Stomach (tissue), 4 donors: ENCODE measurements around the gene SPRR2D.

Experiments used
- EP300 ChIP-seq: sonication (generic); formaldehyde crosslinking; IDR thresholded peaks from one replicate; pipeline ENCODE4 v1.6.1; 2017; ENCODE audit warnings: antibody characterized with exemption
- TF ChIP-seq, protein P1 (sequence below), 7 experiments: fragments of 450-650 bp in 4 of 7; fragments of 200-600 bp in 3 of 7; sonication (generic) in 3 of 7; IDR thresholded peaks; one replicate each; pipeline ENCODE4 v1.5.1; 2016 to 2019; ENCODE audit warnings: antibody characterized with exemption in 7 of 7, control low read depth in 2 of 7, mild to moderate bottlenecking in 1 of 7

DNA sequence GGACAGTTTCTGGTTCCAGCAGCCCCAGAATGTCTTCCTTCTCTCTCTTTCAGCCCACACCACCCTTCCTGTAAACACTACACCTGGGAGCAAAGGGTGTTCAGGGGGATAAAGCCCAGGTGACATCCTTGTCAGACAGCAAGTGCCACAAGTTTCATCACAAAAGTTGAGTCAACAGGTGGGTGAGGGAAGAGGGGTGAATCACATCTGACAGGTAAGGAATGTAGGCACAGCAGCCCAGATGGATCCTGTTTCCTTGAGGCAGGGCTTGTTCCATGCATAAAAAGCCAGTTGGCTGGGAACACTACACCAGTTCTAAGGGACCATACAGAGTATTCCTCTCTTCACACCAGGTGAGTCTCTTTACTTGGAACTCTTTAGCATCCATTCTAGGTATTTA, 10.0 kb downstream of the SPRR2D start, which contains the start of gene SPRR1B:
- TF ChIP-seq, protein P1, sequence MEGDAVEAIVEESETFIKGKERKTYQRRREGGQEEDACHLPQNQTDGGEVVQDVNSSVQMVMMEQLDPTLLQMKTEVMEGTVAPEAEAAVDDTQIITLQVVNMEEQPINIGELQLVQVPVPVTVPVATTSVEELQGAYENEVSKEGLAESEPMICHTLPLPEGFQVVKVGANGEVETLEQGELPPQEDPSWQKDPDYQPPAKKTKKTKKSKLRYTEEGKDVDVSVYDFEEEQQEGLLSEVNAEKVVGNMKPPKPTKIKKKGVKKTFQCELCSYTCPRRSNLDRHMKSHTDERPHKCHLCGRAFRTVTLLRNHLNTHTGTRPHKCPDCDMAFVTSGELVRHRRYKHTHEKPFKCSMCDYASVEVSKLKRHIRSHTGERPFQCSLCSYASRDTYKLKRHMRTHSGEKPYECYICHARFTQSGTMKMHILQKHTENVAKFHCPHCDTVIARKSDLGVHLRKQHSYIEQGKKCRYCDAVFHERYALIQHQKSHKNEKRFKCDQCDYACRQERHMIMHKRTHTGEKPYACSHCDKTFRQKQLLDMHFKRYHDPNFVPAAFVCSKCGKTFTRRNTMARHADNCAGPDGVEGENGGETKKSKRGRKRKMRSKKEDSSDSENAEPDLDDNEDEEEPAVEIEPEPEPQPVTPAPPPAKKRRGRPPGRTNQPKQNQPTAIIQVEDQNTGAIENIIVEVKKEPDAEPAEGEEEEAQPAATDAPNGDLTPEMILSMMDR (IDR thresholded peaks at IDR 0.05) = no peak
- no peak for TF ChIP-seq EP300
